Neural crest cell (in vitro differentiated cells): ENCODE results near the gene IMP3. TPM values are rescaled to one million over a fixed set of nuclear protein-coding genes. Genes with fewer than 3 reads are reported as not detected.

ENCODE experiments used
- DNase-seq: peaks from one replicate; pipeline ENCODE4 v3.0.0; 2021; ENCODE audit warnings: low read depth, mixed read lengths, low spot score
- H3K27ac Mint-ChIP-seq: one replicate; pipeline ENCODE4 v1.8.0; 2021; ENCODE audit warnings: mild to moderate bottlenecking, mixed read lengths; ENCODE audit not compliant: unreplicated experiment
- H3K27me3 Mint-ChIP-seq: 2 replicates; pipeline ENCODE4 v1.8.0; 2021; ENCODE audit warnings: low read depth, mild to moderate bottlenecking, mixed read lengths
- H3K36me3 Mint-ChIP-seq: 2 replicates; pipeline ENCODE4 v1.8.0; 2021; ENCODE audit warnings: low read depth, mild to moderate bottlenecking, mixed read lengths
- H3K4me1 Mint-ChIP-seq: 2 replicates; pipeline ENCODE4 v1.8.0; 2021; ENCODE audit warnings: mixed read lengths
- H3K4me3 Mint-ChIP-seq: one replicate; pipeline ENCODE4 v1.8.0; 2021; ENCODE audit warnings: mild to moderate bottlenecking, mixed read lengths
- H3K9me3 Mint-ChIP-seq: 2 replicates; pipeline ENCODE4 v1.8.0; 2021; ENCODE audit warnings: mixed read lengths
- total RNA-seq: library from RNA; stranded (reverse); gene quantifications from 2 replicates; pipeline ENCODE4 v1.2.1, GENCODE V29; 2021
- TF ChIP-seq, protein P1 (sequence below): fragments of 200-600 bp; sonication (generic); conservative IDR thresholded peaks from 2 replicates; pipeline ENCODE4 v1.5.0; 2021; ENCODE audit warnings: antibody characterized with exemption, mild to moderate bottlenecking

IMP3 gene
- total RNA-seq, 1 donor from 2014 or later: 79.4 TPM

DNA sequence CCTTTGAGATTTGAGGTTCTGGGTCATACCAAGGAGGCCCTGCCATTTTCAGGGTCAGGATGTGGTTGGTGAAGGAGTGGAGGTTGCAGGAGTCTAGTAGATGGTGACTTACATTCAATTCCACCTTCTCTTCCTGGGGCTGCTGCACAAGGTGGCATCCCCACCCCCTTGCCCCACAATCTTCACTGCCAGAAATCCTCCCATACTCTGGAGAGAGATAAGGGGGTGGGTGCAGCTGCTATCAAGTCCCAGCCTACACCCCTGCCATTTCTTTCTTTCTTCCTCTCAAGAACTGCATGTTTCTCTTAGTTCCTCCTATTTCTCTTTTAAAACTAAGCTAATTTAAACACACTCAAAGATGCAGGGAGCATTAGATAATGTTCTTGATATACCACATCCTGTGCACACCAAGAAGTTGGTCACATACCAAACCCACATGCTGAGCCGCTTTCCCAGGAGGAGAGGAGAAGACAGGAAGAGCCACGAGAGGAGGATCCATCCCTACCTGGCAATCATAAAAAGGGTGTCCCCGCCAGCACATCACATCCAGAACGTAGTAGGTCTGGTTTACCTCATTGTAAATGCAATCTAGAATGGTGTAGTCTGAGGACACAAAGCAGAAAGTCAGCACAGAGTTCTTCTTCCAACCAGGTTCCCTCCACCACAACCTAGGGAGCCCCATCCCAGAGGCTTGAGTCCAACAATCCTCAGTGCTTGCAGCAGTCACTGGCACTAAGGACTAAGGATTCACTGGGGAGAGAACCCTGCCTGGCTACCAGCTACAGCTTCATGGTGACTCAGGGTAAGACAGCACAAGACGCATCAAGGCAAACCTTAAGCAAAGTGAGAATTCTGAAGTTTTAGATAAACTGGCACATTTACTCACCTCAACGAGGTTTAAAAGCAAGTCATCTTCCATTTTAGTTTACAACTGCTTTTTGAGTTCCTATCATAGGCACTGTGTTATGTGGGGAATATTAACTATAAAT lies 33.0 kb downstream of the IMP3 start:
- Mint-ChIP-seq H3K27ac (no peak overlapping the region), H3K9me3 (no peaks in the 10 kb centered on the region), H3K4me1 (no peaks in the 10 kb centered on the region), H3K36me3 (peaks cover 11% of the 10 kb centered on the region), H3K4me3 (no peak overlapping the region), H3K27me3 (no peaks in the 10 kb centered on the region)
- DNase-seq: no peak
- TF ChIP-seq, protein P1, sequence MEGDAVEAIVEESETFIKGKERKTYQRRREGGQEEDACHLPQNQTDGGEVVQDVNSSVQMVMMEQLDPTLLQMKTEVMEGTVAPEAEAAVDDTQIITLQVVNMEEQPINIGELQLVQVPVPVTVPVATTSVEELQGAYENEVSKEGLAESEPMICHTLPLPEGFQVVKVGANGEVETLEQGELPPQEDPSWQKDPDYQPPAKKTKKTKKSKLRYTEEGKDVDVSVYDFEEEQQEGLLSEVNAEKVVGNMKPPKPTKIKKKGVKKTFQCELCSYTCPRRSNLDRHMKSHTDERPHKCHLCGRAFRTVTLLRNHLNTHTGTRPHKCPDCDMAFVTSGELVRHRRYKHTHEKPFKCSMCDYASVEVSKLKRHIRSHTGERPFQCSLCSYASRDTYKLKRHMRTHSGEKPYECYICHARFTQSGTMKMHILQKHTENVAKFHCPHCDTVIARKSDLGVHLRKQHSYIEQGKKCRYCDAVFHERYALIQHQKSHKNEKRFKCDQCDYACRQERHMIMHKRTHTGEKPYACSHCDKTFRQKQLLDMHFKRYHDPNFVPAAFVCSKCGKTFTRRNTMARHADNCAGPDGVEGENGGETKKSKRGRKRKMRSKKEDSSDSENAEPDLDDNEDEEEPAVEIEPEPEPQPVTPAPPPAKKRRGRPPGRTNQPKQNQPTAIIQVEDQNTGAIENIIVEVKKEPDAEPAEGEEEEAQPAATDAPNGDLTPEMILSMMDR: no peak

DNA sequence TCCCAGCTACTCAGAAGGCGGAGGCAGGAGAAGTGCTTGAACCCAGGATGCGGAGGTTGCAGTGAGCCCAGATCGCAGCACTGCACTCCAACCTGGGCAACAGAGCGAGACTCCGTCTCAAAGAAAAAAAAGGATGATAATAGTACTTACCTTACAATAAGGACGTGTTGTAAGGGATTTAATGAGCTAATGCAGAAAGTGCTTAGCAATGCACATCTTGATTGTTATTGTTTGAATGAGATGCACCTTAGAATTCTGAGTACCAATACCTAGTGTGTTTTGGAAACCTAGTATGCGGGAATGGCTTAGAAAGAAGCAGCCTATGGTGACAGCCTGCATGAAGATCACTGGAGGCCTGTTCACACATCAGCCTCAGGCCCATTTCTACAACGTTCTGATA lies 34.0 kb downstream of the IMP3 start:
- peaks cover 11% of the 10 kb centered on the region for H3K36me3 Mint-ChIP-seq
- no peaks in the 10 kb centered on the region for H3K4me1 Mint-ChIP-seq
- H3K9me3 Mint-ChIP-seq: no peaks in the 10 kb centered on the region
- no peak overlapping the region for H3K4me3 Mint-ChIP-seq
- no peak for DNase-seq
- no peaks in the 10 kb centered on the region for H3K27me3 Mint-ChIP-seq
- TF ChIP-seq, protein P1: no peak
- no peak overlapping the region for H3K27ac Mint-ChIP-seq

DNA sequence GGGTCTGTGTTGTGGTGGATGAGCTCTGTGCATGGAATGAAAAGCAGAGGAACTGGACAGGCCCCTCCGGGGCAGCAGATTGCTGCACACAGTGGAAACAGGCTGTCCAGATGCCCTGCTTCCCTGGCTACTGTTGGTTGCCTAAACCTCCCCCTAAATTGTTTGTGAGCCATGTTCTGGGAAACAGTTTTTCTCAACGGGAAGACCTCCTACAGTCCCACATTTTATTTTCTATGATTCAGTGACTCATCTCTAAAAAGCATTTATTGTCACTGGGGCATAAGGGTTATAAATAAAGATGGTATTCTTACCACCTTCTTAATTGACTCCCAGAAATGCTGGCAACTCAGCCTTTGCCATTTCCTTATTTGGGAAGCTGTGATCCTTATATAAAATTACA lies 40.6 kb downstream of the IMP3 start:
- Mint-ChIP-seq H3K27me3 (no peaks in the 10 kb centered on the region), H3K9me3 (no peaks in the 10 kb centered on the region), H3K27ac (no peak overlapping the region), H3K4me1 (no peaks in the 10 kb centered on the region), H3K4me3 (no peak overlapping the region), H3K36me3 (no peaks in the 10 kb centered on the region)
- DNase-seq: no peak
- TF ChIP-seq, protein P1: no peak

DNA sequence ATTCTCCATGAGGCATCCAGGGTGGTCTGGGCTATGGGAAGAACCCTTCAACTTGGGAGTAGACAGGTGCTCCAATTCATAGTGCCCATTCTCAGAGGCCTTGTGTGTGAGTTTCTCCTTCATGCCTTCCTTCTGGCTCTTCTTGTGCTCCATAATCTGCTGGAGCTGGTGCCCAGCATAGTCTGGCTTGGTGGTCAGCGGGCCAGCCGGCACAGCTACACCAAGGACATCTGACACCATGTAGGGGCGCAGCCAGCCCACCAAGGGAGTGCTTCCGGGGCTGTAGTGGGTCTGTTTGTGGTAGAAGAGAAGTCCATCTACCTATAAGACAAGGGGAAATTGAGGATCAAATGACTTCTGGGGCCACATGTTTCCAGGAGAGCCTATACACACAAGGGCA lies 41.7 kb downstream of the IMP3 start:
- Mint-ChIP-seq H3K27me3 (no peaks in the 10 kb centered on the region), H3K4me1 (no peaks in the 10 kb centered on the region), H3K4me3 (no peak overlapping the region), H3K27ac (no peak overlapping the region), H3K36me3 (no peaks in the 10 kb centered on the region), H3K9me3 (no peaks in the 10 kb centered on the region)
- DNase-seq: no peak
- TF ChIP-seq, protein P1: no peak

DNA sequence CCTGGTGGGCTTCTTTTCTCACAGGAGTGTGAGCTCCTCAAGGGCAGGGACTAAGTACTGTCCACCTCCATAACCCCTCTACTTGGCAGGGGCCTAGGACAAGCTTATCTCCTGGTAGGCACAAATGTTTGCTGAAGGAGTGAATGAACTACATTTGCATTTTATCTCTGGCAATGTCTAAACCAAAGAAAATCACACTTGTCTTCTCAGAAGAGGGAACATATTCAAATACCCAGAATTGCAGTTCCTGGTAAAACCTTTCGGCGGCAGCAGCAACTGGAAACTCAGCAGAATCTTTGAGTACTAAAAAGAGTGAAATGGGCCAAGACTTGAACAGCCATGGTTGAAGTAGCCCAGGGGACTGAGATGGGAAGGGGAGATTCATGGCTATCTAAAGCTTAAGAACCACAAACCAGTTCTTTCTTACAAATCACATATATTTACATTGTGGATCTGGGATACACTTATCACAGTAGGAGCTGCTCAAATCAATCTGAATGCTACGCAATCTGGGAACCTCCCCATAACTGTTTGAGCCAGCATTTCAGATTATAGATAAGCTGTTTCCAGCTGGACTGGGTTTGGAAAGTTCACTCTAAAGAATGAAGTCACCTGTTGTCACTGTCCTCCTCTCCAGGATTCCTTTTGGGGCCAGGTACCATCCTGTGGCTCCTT lies 42.2 kb downstream of the IMP3 start:
- TF ChIP-seq, protein P1: peak; percentile 47
- Mint-ChIP-seq H3K4me1 (no peaks in the 10 kb centered on the region), H3K4me3 (no peak overlapping the region), H3K27ac (no peak overlapping the region), H3K27me3 (no peaks in the 10 kb centered on the region), H3K36me3 (no peaks in the 10 kb centered on the region), H3K9me3 (no peaks in the 10 kb centered on the region)
- DNase-seq: no peak
